GM12878 (cell line): Measurements from ENCODE around the gene MYLK4.

Experiments
- PBX3 ChIP-seq: IDR thresholded peaks from 2 replicates; pipeline ENCODE4 v1.6.1; 2011; ENCODE audit warnings: mild to moderate bottlenecking, low read depth, low read length, moderate library complexity; ENCODE audit not compliant: insufficient replicate concordance
- RCOR1 ChIP-seq: conservative IDR thresholded peaks from 2 replicates; pipeline ENCODE4 v1.6.1; 2012; ENCODE audit warnings: low read depth, low read length, improper control_type of control experiment
- SREBF1 ChIP-seq: IDR thresholded peaks from 2 replicates; pipeline ENCODE4 v1.6.1; 2012; ENCODE audit warnings: mild to moderate bottlenecking, low read length
- TAF1 ChIP-seq: IDR thresholded peaks from 2 replicates; pipeline ENCODE4 v1.6.1; 2011; ENCODE audit warnings: mild to moderate bottlenecking, low read depth, low read length, borderline replicate concordance
- ZNF274 ChIP-seq: IDR thresholded peaks from one replicate; pipeline ENCODE4 v1.8.0; 2011; ENCODE audit not compliant: insufficient read length, insufficient read depth
- ZNF687 ChIP-seq: fragments of 450-650 bp; IDR thresholded peaks from 2 replicates; pipeline ENCODE4 v1.6.1; 2017; ENCODE audit warnings: mild to moderate bottlenecking, moderate library complexity

GRCh38 chr6:2798586-2799134, 47.9 kb upstream of the MYLK4 start:
- TF ChIP-seq PBX3, result no peak
- no peak for TF ChIP-seq TAF1
- no peak for TF ChIP-seq ZNF687
- TF ChIP-seq ZNF274, result no peak
- no peak for TF ChIP-seq RCOR1
- TF ChIP-seq SREBF1, result no peak
